IMR-90 (cell line): ENCODE results near the gene PTGR2.

Experiments used
- BHLHE40 ChIP-seq: fragments of 150-350 bp; IDR thresholded peaks from 2 replicates; pipeline ENCODE4 v1.6.1; 2016; ENCODE audit warnings: mild to moderate bottlenecking, low read depth, low read length
- CEBPB ChIP-seq: IDR thresholded peaks from 2 replicates; pipeline ENCODE4 v1.6.1; 2012; ENCODE audit warnings: low read depth, low read length, improper control_type of control experiment
- CTCF ChIP-seq: conservative IDR thresholded peaks from 2 replicates; pipeline ENCODE4 v1.5.1; 2012; ENCODE audit warnings: mild to moderate bottlenecking, low read depth, low read length, improper control_type of control experiment
- ELK1 ChIP-seq: fragments of 150-350 bp; IDR thresholded peaks from 2 replicates; pipeline ENCODE4 v1.6.1; 2016; ENCODE audit warnings: low read depth, mild to moderate bottlenecking, low read length, moderate library complexity, borderline replicate concordance
- MXI1 ChIP-seq: IDR thresholded peaks from 2 replicates; pipeline ENCODE4 v1.6.1; 2012; ENCODE audit warnings: low read depth, mild to moderate bottlenecking, low read length, moderate library complexity, borderline replicate concordance
- POLR2A ChIP-seq: IDR thresholded peaks from 2 replicates; pipeline ENCODE4 v1.6.1; 2012; ENCODE audit warnings: mild to moderate bottlenecking, low read depth, low read length
- RFX5 ChIP-seq: IDR thresholded peaks from 2 replicates; pipeline ENCODE4 v1.8.0; 2012; ENCODE audit warnings: low read depth, mild to moderate bottlenecking, low read length, moderate library complexity
- SMC3 ChIP-seq: fragments of 150-350 bp; IDR thresholded peaks from 2 replicates; pipeline ENCODE4 v1.6.1; 2016; ENCODE audit warnings: low read depth, mild to moderate bottlenecking, antibody characterized with exemption, low read length, moderate library complexity
- USF2 ChIP-seq: fragments of 150-350 bp; IDR thresholded peaks from 2 replicates; pipeline ENCODE4 v1.6.1; 2017; ENCODE audit warnings: mild to moderate bottlenecking, antibody characterized with exemption, low read length, low read depth

GRCh38 chr14:73884438-73885190, 33.0 kb downstream of the PTGR2 start:
- no peak for TF ChIP-seq POLR2A
- no peak for TF ChIP-seq USF2
- TF ChIP-seq CTCF, result no peak
- TF ChIP-seq CEBPB, result no peak
- no peak for TF ChIP-seq BHLHE40
- TF ChIP-seq MXI1, result no peak
- TF ChIP-seq RFX5, result no peak
- TF ChIP-seq ELK1, result no peak
- TF ChIP-seq SMC3, result no peak
